ENCODE results near the gene PLB1. TPM values are rescaled to one million over a fixed set of nuclear protein-coding genes. Genes with fewer than 3 reads are reported as not detected.

The PLB1 gene
- polyA plus RNA-seq, 2 of the 4 experiments (the other 2 are of a cell fraction): 0.26 to 1.4 TPM

- ChIA-PET CTCF (interaction anchor here (0.9 to 4.5 kb wide), 5 partner anchors 9 to 124 kb away, joined by 3 to 17 read pairs (median 3); no protein-coding TSS in a partner anchor), POLR2A (no interaction called here)
- H3K4me2 ChIP-seq: no peak overlapping the region
- no peak for FAIRE-seq
- no peak for ATAC-seq
- H3K4me3 ChIP-seq: no peak overlapping the region
- H3K27ac ChIP-seq: no peak overlapping the region
- no peak for TF ChIP-seq MAX (IDR thresholded peaks at IDR 0.05)
- TF ChIP-seq TP53 (CRISPR knock-in tag; IDR thresholded peaks at IDR 0.05): no peak
- TF ChIP-seq TFCP2L1 (CRISPR knock-in tag; IDR thresholded peaks at IDR 0.05): no peak
- DNase-seq (ENCODE audit: low read depth in 1 of 2, low spot score in 1 of 2): no peak
- no peaks in the 10 kb centered on the region for H3K9me3 ChIP-seq
- WGBS (ENCODE audit: missing lambda C conversion rate): 84% methylated on average over 5 of the region's 5 CpGs
- H3K4me1 ChIP-seq: no peaks in the 10 kb centered on the region
Observed at GRCh38 chr2:28627722-28628480, 132.0 kb downstream of the PLB1 start.

DNA sequence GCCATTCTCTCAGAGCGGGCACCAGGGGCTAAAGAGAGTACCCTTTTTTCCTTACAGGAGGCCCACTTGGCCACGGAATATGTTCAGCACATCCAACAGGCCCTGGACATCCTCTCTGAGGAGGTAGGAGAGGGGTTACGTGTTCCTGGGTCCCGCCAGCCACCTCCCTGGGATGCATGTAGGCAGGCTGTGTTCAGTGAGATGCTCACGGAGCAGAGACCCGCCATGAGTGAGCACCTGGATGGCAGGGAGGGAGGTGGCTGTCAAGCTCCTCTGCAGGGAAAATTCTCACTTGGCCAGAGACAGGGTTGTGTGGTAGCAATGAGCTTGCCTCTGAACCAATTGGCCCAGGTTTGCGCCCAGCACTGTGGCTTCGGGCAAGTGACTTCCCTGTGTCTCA is 132.6 kb downstream of the PLB1 start:
- Histone ChIP-seq H3K4me2 (no peak overlapping the region), H3K4me1 (peaks cover 4% of the 10 kb centered on the region; the same call in 2 of the 3 replicates), H3K27ac (no peak overlapping the region), H3K9me3 (no peaks in the 10 kb centered on the region), H3K4me3 (no peak overlapping the region)
- 84% methylated on average over 8 of the region's 8 CpGs for WGBS (ENCODE audit: missing lambda C conversion rate)
- TF ChIP-seq POLR2A (IDR thresholded peaks at IDR 0.05; ENCODE audit: low read length): no peak
- TF ChIP-seq FOXS1 (CRISPR knock-in tag; IDR thresholded peaks at IDR 0.05): no peak
- no peak for ATAC-seq
- FAIRE-seq: no peak
- ChIA-PET CTCF (interaction anchor here (0.9 to 4.5 kb wide), 5 partner anchors 9 to 126 kb away, joined by 3 to 17 read pairs (median 4); no protein-coding TSS in a partner anchor), POLR2A (no interaction called here)
- no peak for DNase-seq (ENCODE audit: low read depth in 1 of 2, low spot score in 1 of 2)

DNA sequence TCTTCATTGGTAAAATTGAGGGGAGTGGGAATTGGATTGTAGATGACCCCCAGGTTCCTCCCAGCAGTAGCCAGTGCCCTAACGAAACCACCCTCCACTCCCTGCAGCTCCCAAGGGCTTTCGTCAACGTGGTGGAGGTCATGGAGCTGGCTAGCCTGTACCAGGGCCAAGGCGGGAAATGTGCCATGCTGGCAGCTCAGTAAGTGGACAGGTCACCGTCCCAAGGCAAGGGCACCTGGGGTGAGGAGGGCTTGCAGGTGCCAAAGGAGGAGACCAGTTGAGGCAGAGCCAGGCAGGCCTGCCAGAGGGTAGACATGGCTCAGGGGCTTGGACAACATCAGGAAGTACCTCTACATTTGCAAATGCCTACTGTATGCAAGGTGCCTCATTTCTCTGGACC is 133.1 kb downstream of the PLB1 start:
- no peak overlapping the region for H3K4me3 ChIP-seq
- no peak overlapping the region for H3K27ac ChIP-seq
- TF ChIP-seq HEYL (CRISPR knock-in tag; IDR thresholded peaks at IDR 0.05) (no peak), CBX8 (IDR thresholded peaks at IDR 0.05) (no peak), KDM5A (IDR thresholded peaks at IDR 0.05) (no peak), FOSL2 (IDR thresholded peaks at IDR 0.05) (no peak), FOSL2 (CRISPR knock-in tag; IDR thresholded peaks at IDR 0.05) (no peak), PHF8 (IDR thresholded peaks at IDR 0.05; ENCODE audit: borderline replicate concordance, low read depth) (no peak), NR3C1 (IDR thresholded peaks at IDR 0.05) (no peak), POLR2A (IDR thresholded peaks at IDR 0.05; ENCODE audit: low read length) (no peak), RCOR1 (IDR thresholded peaks at IDR 0.05; ENCODE audit: low read depth, low read length) (no peak), ZC3H11A (IDR thresholded peaks at IDR 0.05) (no peak), EP300 (IDR thresholded peaks at IDR 0.05) (no peak), EHMT2 (IDR thresholded peaks at IDR 0.05; ENCODE audit: low read depth) (no peak), SREBF2 (IDR thresholded peaks at IDR 0.05) (no peak), HMGXB4 (CRISPR knock-in tag; IDR thresholded peaks at IDR 0.05; ENCODE audit: borderline replicate concordance) (no peak), PBX3 (IDR thresholded peaks at IDR 0.05) (no peak), CHD4 (IDR thresholded peaks at IDR 0.05; ENCODE audit: borderline replicate concordance) (no peak), CBX2 (IDR thresholded peaks at IDR 0.05; ENCODE audit: borderline replicate concordance, low read depth) (no peak), POLR2AphosphoS2 (conservative IDR thresholded peaks at IDR 0.05; ENCODE audit: low read length) (no peak), CHD2 (IDR thresholded peaks at IDR 0.05; ENCODE audit: low read length, partially characterized antibody) (no peak), HOXB5 (CRISPR knock-in tag; IDR thresholded peaks at IDR 0.05) (no peak)
- ATAC-seq (no peak), DNase-seq (ENCODE audit: low read depth in 1 of 2, low spot score in 1 of 2) (no peak), FAIRE-seq (no peak)
- POLR2A ChIA-PET: no interaction called here
- CTCF ChIA-PET: interaction anchor here (0.9 to 4.5 kb wide), 9 partner anchors 9 to 125 kb away, joined by 3 to 17 read pairs (median 4); no protein-coding TSS in a partner anchor
- H3K9me3 ChIP-seq: no peaks in the 10 kb centered on the region
- peaks cover 8% of the 10 kb centered on the region; the same call in 2 of the 3 replicates for H3K4me1 ChIP-seq
- no peak overlapping the region for H3K4me2 ChIP-seq
- 81% methylated on average over 5 of the region's 5 CpGs for WGBS (ENCODE audit: missing lambda C conversion rate)

Data from A549 (cell line).